ENCODE measurements around the gene ERC2.

- TF ChIP-seq GATA2 (IDR thresholded peaks at IDR 0.05; ENCODE audit: low read depth, low read length), result no peak
- no peak for TF ChIP-seq GATA3 (IDR thresholded peaks at IDR 0.05; ENCODE audit: low read depth, low read length)
Observed at GRCh38 chr3:56321892-56322291, 146.4 kb downstream of the ERC2 start.

Measured in SH-SY5Y (cell line).